ENCODE data around the gene SOBP.

Gene SOBP

GRCh38 chr6:107637316-107638315, 147.7 kb downstream of the SOBP start:
- TF ChIP-seq POLR2A (IDR thresholded peaks at IDR 0.05; ENCODE audit: low read depth, low read length): no peak
- DNase-seq (ENCODE audit: insufficient read length, low spot score): no peak
- FAIRE-seq: no peak

GRCh38 chr6:107638493-107638892, 148.6 kb downstream of the SOBP start:
- no peak for TF ChIP-seq POLR2A (IDR thresholded peaks at IDR 0.05; ENCODE audit: low read depth, low read length)
- FAIRE-seq: no peak

GRCh38 chr6:107639511-107639910, 149.6 kb downstream of the SOBP start:
- no peak for TF ChIP-seq POLR2A (IDR thresholded peaks at IDR 0.05; ENCODE audit: low read depth, low read length)
- DNase-seq (ENCODE audit: insufficient read length, low spot score): no peak
- FAIRE-seq: no peak

More at GRCh38 chr6:107638493-107638892, 148.6 kb downstream of the SOBP start:
- DNase-seq (ENCODE audit: insufficient read length, low spot score): no peak

GRCh38 chr6:107641071-107641470, 151.2 kb downstream of the SOBP start:
- FAIRE-seq (no peak), DNase-seq (ENCODE audit: insufficient read length, low spot score) (no peak)
- TF ChIP-seq POLR2A (IDR thresholded peaks at IDR 0.05; ENCODE audit: low read depth, low read length): no peak

- no peak for DNase-seq (ENCODE audit: insufficient read length, low spot score)
- no peak for FAIRE-seq
- no peak for TF ChIP-seq POLR2A (IDR thresholded peaks at IDR 0.05; ENCODE audit: low read depth, low read length)
Observed at GRCh38 chr6:107641500-107641941, 151.6 kb downstream of the SOBP start.

- no peak for FAIRE-seq
- TF ChIP-seq POLR2A (IDR thresholded peaks at IDR 0.05; ENCODE audit: low read depth, low read length): no peak
- no peak for DNase-seq (ENCODE audit: insufficient read length, low spot score)
Observed at GRCh38 chr6:107642095-107642860, 152.4 kb downstream of the SOBP start.

- FAIRE-seq (no peak), DNase-seq (ENCODE audit: insufficient read length, low spot score) (no peak)
- no peak for TF ChIP-seq POLR2A (IDR thresholded peaks at IDR 0.05; ENCODE audit: low read depth, low read length)
Observed at GRCh38 chr6:107642861-107643328, 153.0 kb downstream of the SOBP start.

GRCh38 chr6:107644513-107644912, 154.6 kb downstream of the SOBP start:
- TF ChIP-seq POLR2A (IDR thresholded peaks at IDR 0.05; ENCODE audit: low read depth, low read length): no peak
- DNase-seq (ENCODE audit: insufficient read length, low spot score) (no peak), FAIRE-seq (no peak)

GRCh38 chr6:107645740-107646139, 155.8 kb downstream of the SOBP start:
- DNase-seq (ENCODE audit: insufficient read length, low spot score): no peak
- no peak for FAIRE-seq
- no peak for TF ChIP-seq POLR2A (IDR thresholded peaks at IDR 0.05; ENCODE audit: low read depth, low read length)

- no peak for TF ChIP-seq POLR2A (IDR thresholded peaks at IDR 0.05; ENCODE audit: low read depth, low read length)
- no peak for FAIRE-seq
Observed at GRCh38 chr6:107646176-107646575, 156.3 kb downstream of the SOBP start.

GRCh38 chr6:107646776-107647438, 157.0 kb downstream of the SOBP start:
- no peak for FAIRE-seq
- no peak for TF ChIP-seq POLR2A (IDR thresholded peaks at IDR 0.05; ENCODE audit: low read depth, low read length)
- no peak for DNase-seq (ENCODE audit: insufficient read length, low spot score)

More at GRCh38 chr6:107646176-107646575, 156.3 kb downstream of the SOBP start:
- no peak for DNase-seq (ENCODE audit: insufficient read length, low spot score)

- no peak for FAIRE-seq
- no peak for DNase-seq (ENCODE audit: insufficient read length, low spot score)
- TF ChIP-seq POLR2A (IDR thresholded peaks at IDR 0.05; ENCODE audit: low read depth, low read length): no peak
Observed at GRCh38 chr6:107647439-107647948, 157.6 kb downstream of the SOBP start.

GRCh38 chr6:107648983-107649382, 159.1 kb downstream of the SOBP start:
- DNase-seq (ENCODE audit: insufficient read length, low spot score) (no peak), FAIRE-seq (no peak)
- TF ChIP-seq POLR2A (IDR thresholded peaks at IDR 0.05; ENCODE audit: low read depth, low read length): no peak

Data from H54 (cell line).